ENCODE measurements around the gene FBXL22. TPM values are rescaled to one million over a fixed set of nuclear protein-coding genes. Genes with fewer than 3 reads are reported as not detected.

Gene FBXL22
- total RNA-seq, 4 donors from 2014 or later: 16.1 to 68.9 (median 39.0) TPM

DNA sequence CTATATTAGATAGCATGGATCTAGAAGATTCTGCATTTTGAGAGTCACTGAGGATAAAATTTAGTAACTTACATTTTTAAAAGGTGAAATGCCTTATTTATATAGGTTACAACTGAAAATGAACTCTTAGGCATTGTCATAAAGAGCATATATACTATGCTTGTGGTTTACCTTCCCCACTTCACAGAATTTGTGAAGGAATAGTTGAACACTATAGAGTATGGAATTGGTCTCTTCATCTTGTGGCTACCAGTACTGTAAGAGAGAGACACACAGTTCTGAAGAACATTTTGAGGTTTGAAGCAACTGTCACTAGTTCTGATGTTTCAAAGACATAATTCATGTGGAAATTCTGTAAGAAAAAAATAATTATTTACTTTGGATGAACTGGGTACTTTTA is 41.7 kb upstream of the FBXL22 start:
- H3K27ac ChIP-seq: no peak overlapping the region
- H3K9me3 ChIP-seq: no peaks in the 10 kb centered on the region
- H3K4me1 ChIP-seq: peaks cover 10 to 57% (median 11%) of the 10 kb centered on the region in 3 donors
- H3K4me3 ChIP-seq: no peak overlapping the region
- H3K36me3 ChIP-seq: peaks cover 0 to 21% of the 10 kb centered on the region in 2 donors
- TF ChIP-seq, protein P1, sequence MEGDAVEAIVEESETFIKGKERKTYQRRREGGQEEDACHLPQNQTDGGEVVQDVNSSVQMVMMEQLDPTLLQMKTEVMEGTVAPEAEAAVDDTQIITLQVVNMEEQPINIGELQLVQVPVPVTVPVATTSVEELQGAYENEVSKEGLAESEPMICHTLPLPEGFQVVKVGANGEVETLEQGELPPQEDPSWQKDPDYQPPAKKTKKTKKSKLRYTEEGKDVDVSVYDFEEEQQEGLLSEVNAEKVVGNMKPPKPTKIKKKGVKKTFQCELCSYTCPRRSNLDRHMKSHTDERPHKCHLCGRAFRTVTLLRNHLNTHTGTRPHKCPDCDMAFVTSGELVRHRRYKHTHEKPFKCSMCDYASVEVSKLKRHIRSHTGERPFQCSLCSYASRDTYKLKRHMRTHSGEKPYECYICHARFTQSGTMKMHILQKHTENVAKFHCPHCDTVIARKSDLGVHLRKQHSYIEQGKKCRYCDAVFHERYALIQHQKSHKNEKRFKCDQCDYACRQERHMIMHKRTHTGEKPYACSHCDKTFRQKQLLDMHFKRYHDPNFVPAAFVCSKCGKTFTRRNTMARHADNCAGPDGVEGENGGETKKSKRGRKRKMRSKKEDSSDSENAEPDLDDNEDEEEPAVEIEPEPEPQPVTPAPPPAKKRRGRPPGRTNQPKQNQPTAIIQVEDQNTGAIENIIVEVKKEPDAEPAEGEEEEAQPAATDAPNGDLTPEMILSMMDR (IDR thresholded peaks at IDR 0.05): no peak
- TF ChIP-seq EP300 (IDR thresholded peaks at IDR 0.05) (no peak), POLR2A (IDR thresholded peaks at IDR 0.05) (no peak), POLR2AphosphoS5 (IDR thresholded peaks at IDR 0.05) (no peak)
- no peak for ATAC-seq
- no peaks in the 10 kb centered on the region for H3K27me3 ChIP-seq

DNA sequence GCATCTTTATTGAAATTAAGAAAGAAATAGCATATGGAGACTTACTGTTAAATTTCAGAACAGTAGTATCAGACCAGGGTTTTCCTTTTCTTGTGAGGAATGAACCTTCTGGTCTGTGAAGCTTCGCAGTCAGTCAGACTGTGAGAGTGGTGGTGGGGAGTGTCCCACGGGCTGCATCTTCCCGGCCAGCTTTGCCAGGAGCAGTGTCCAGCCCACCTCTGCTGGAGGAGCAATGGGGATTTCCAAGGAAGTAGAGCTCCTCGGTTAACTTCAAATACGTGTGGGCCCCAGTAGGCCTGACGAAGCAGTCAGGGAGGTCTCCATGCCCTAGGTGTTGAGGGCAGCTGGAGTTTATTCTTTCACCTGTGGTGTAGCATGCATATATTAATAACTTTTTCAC is 40.9 kb upstream of the FBXL22 start:
- 35 to 64% methylated on average over 5 to 6 of the region's 6 CpGs for WGBS, 2 donors (ENCODE audit: low coverage in 1 of 2)
- no peak for TF ChIP-seq POLR2A (IDR thresholded peaks at IDR 0.05)
- TF ChIP-seq POLR2AphosphoS5 (IDR thresholded peaks at IDR 0.05): no peak
- no peak for TF ChIP-seq EP300 (IDR thresholded peaks at IDR 0.05)
- TF ChIP-seq, protein P1 (IDR thresholded peaks at IDR 0.05): no peak

DNA sequence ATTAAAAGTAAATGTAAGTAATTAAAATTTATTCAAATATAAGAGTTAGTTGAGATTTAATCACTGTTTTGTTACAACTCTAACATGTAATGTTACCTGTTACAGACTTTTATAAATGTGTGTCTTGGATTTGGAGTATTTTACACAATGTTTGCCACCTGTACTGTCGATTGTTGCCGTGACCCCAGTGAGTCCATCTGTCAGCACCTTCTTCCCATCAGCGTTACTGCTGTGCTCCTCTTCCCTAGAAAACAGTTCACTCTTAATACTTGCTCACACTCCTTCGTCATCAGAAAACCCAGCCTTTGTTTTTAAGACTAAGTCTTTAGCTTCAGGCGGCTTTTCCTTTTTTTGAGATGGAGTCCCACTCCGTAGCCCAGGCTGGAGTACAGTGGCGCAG is 40.5 kb upstream of the FBXL22 start:
- H3K4me1 ChIP-seq: peaks cover 10 to 52% (median 11%) of the 10 kb centered on the region in 3 donors
- no peak overlapping the region for H3K27ac ChIP-seq
- ATAC-seq: no peak
- H3K36me3 ChIP-seq: peaks cover 0 to 33% of the 10 kb centered on the region in 2 donors
- TF ChIP-seq POLR2AphosphoS5 (IDR thresholded peaks at IDR 0.05): no peak
- TF ChIP-seq, protein P1 (IDR thresholded peaks at IDR 0.05): no peak
- no peak for TF ChIP-seq EP300 (IDR thresholded peaks at IDR 0.05)
- TF ChIP-seq POLR2A (IDR thresholded peaks at IDR 0.05): no peak
- H3K4me3 ChIP-seq: no peak overlapping the region
- WGBS, 2 donors (ENCODE audit: low coverage in 1 of 2): 72 to 95% methylated on average over 5 to 7 of the region's 7 CpGs
- H3K27me3 ChIP-seq: no peaks in the 10 kb centered on the region
- H3K9me3 ChIP-seq: no peaks in the 10 kb centered on the region

More for the DNA sequence above, 40.9 kb upstream of the FBXL22 start:
- Histone ChIP-seq H3K27ac (peak overlapping the region in 1 of 4 donors; percentile 28), H3K9me3 (no peaks in the 10 kb centered on the region), H3K4me3 (no peak overlapping the region), H3K36me3 (peaks cover 0 to 28% of the 10 kb centered on the region in 2 donors), H3K4me1 (peaks cover 10 to 56% (median 11%) of the 10 kb centered on the region in 3 donors), H3K27me3 (no peaks in the 10 kb centered on the region)
- no peak for ATAC-seq

DNA sequence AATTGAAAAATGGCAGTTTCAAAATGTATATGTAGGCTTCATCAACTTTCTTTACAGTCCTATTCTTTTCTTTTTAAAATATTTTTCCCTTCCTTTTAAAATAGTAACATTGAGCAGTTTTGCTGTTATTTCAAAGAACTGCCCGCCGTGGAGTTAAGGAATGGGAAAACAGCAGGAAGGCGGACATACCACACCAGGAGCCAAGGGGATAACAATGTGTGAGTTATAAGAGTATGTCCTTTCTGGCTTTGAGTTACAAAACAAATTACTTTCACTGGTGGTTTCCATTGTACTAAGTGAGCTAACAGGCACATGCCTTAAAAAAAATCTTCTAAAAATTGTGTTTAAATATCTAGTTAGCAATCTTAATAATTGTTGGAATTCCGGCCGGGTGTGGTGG is 37.4 kb upstream of the FBXL22 start:
- no peak for ATAC-seq

More for the DNA sequence above, 37.4 kb upstream of the FBXL22 start:
- H3K36me3 ChIP-seq: peaks cover 0 to 51% of the 10 kb centered on the region in 2 donors
- H3K27ac ChIP-seq: no peak overlapping the region
- no peaks in the 10 kb centered on the region for H3K9me3 ChIP-seq
- no peaks in the 10 kb centered on the region for H3K27me3 ChIP-seq
- H3K4me3 ChIP-seq: no peak overlapping the region
- TF ChIP-seq EP300 (IDR thresholded peaks at IDR 0.05): no peak
- no peak for TF ChIP-seq POLR2A (IDR thresholded peaks at IDR 0.05)
- TF ChIP-seq, protein P1 (IDR thresholded peaks at IDR 0.05): no peak
- no peak for TF ChIP-seq POLR2AphosphoS5 (IDR thresholded peaks at IDR 0.05)
- H3K4me1 ChIP-seq: peaks cover 0 to 31% (median 0%) of the 10 kb centered on the region in 3 donors
- 91 to 93% methylated on average over 3 to 5 of the region's 5 CpGs for WGBS, 2 donors (ENCODE audit: low coverage in 1 of 2)

Measured in gastroesophageal sphincter (tissue), 4 donors.